Progenitor cell of endocrine pancreas (in vitro differentiated cells): Measurements from ENCODE around the gene CDH12. TPM values are rescaled to one million over a fixed set of nuclear protein-coding genes. Genes with fewer than 3 reads are reported as not detected.

Experiments
- DNase-seq: peaks from one replicate; pipeline ENCODE4 v3.0.0; 2021; ENCODE audit warnings: low spot score; ENCODE audit not compliant: unreplicated experiment
- H3K27ac Mint-ChIP-seq: 2 replicates; pipeline ENCODE4 v1.8.0; 2021; ENCODE audit warnings: mild to moderate bottlenecking, moderate library complexity, mixed read lengths
- H3K27me3 Mint-ChIP-seq: 2 replicates; pipeline ENCODE4 v1.8.0; 2021; ENCODE audit warnings: mixed read lengths
- H3K36me3 Mint-ChIP-seq: 2 replicates; pipeline ENCODE4 v1.8.0; 2022; ENCODE audit warnings: mixed read lengths; ENCODE audit not compliant: insufficient read depth
- H3K4me1 Mint-ChIP-seq: 2 replicates; pipeline ENCODE4 v1.8.0; 2021; ENCODE audit warnings: low read depth, mixed read lengths
- H3K4me3 Mint-ChIP-seq: 2 replicates; pipeline ENCODE4 v1.8.0; 2021; ENCODE audit warnings: low read depth, mild to moderate bottlenecking, moderate library complexity, mixed read lengths
- H3K9me3 Mint-ChIP-seq: 2 replicates; pipeline ENCODE4 v1.8.0; 2021; ENCODE audit warnings: low read depth, mixed read lengths
- CTCF ChIP-seq: fragments of 200-600 bp; sonication (generic); IDR thresholded peaks from one replicate; pipeline ENCODE4 v1.5.0; 2021; ENCODE audit warnings: antibody characterized with exemption, mild to moderate bottlenecking; ENCODE audit not compliant: unreplicated experiment
- total RNA-seq: library from RNA; stranded (reverse); gene quantifications from 2 replicates; pipeline ENCODE4 v1.2.1, GENCODE V29; 2021

The CDH12 gene
- total RNA-seq, 1 donor from 2014 or later = 2.8 TPM

GRCh38 chr5:22604711-22605110 lies 248.4 kb downstream of the CDH12 start:
- Mint-ChIP-seq H3K36me3 (no peaks in the 10 kb centered on the region), H3K4me3 (no peak overlapping the region), H3K27me3 (no peaks in the 10 kb centered on the region), H3K4me1 (no peaks in the 10 kb centered on the region), H3K27ac (no peak overlapping the region), H3K9me3 (peaks cover 11% of the 10 kb centered on the region)
- TF ChIP-seq CTCF = no peak
- no peak for DNase-seq

DNA sequence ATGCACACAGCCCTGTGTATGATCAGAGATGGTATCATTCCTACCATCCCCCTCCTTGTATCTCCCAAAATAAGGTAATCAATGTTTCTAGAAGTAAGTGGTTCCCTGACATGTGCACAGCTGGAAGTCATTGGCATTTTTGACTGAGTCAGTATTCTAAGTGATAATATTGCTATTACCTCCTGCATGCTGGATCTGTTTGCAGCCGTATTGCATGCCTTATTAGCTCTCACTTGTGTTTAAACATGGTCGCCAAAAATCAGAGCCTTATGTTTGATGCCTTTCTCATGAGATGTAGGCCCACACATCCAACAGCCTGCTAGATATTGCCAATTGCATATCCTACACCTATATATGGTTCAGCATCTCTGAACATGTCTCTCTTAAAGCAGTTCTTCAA lies 254.3 kb downstream of the CDH12 start:
- Mint-ChIP-seq H3K4me3 (no peak overlapping the region), H3K36me3 (no peaks in the 10 kb centered on the region)
- DNase-seq = no peak

DNA sequence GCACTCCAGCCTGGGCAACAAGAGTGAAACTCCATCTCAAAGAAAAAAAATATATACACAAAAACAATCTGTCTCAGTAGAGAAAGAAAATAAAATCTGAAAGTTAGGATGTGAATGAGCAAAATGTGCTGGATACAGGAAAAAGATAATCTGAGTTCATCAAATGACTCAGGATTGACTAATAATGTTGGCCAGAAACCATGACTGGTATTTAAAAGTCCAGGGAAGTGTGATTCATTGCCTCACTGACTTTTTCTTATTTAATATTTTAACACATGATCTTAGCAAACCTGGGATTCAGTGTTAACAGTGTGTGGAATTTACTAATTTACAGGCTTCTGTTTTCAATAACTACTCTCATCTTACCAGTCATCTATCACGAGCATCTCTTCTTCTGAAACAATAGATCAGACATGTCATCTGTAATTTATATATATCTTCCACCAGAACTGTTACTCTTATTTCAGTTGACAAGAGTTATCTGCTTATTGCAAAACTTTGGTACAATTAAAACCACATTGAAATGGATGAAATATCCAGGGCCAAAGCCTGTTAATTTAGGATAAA lies 256.7 kb downstream of the CDH12 start:
- Mint-ChIP-seq H3K36me3 (no peaks in the 10 kb centered on the region), H3K27ac (no peak overlapping the region), H3K4me1 (no peaks in the 10 kb centered on the region), H3K4me3 (no peak overlapping the region), H3K27me3 (no peaks in the 10 kb centered on the region), H3K9me3 (no peaks in the 10 kb centered on the region)
- TF ChIP-seq CTCF = no peak
- no peak for DNase-seq

More for the DNA sequence above, 254.3 kb downstream of the CDH12 start:
- Mint-ChIP-seq H3K9me3 (no peaks in the 10 kb centered on the region), H3K4me1 (no peaks in the 10 kb centered on the region), H3K27ac (no peak overlapping the region), H3K27me3 (no peaks in the 10 kb centered on the region)
- TF ChIP-seq CTCF = no peak

GRCh38 chr5:22594491-22594890 lies 258.7 kb downstream of the CDH12 start:
- H3K4me3 Mint-ChIP-seq = no peak overlapping the region
- H3K9me3 Mint-ChIP-seq = no peaks in the 10 kb centered on the region
- no peaks in the 10 kb centered on the region for H3K27me3 Mint-ChIP-seq
- TF ChIP-seq CTCF = no peak
- no peaks in the 10 kb centered on the region for H3K36me3 Mint-ChIP-seq
- DNase-seq = no peak
- H3K27ac Mint-ChIP-seq = no peak overlapping the region
- no peaks in the 10 kb centered on the region for H3K4me1 Mint-ChIP-seq

- no peak overlapping the region for H3K27ac Mint-ChIP-seq
- TF ChIP-seq CTCF = no peak
- no peaks in the 10 kb centered on the region for H3K27me3 Mint-ChIP-seq
- no peak overlapping the region for H3K4me3 Mint-ChIP-seq
- no peaks in the 10 kb centered on the region for H3K36me3 Mint-ChIP-seq
- H3K4me1 Mint-ChIP-seq = no peaks in the 10 kb centered on the region
- no peak for DNase-seq
- no peaks in the 10 kb centered on the region for H3K9me3 Mint-ChIP-seq
These were observed 259.6 kb downstream of the CDH12 start for GRCh38 chr5:22593592-22593991.
